ES-I3 (cell line): ENCODE measurements around the gene PLA2G15.

Experiments
- H3K36me3 ChIP-seq: 2 replicates; pipeline ENCODE4 v1.6.1; 2013; ENCODE audit warnings: mild to moderate bottlenecking, low read length, control low read depth, moderate library complexity; ENCODE audit not compliant: insufficient read depth
- H3K4me1 ChIP-seq: 2 replicates; pipeline ENCODE4 v1.6.1; 2013; ENCODE audit warnings: mild to moderate bottlenecking, control low read depth, low read length; ENCODE audit not compliant: insufficient read depth
- H3K9ac ChIP-seq: 2 replicates; pipeline ENCODE4 v1.6.1; 2013; ENCODE audit warnings: low read depth, mild to moderate bottlenecking, low read length, moderate library complexity
- H3K9me3 ChIP-seq: 2 replicates; pipeline ENCODE4 v1.6.1; 2013; ENCODE audit warnings: mild to moderate bottlenecking, low read length, moderate library complexity; ENCODE audit not compliant: control insufficient read depth, insufficient read depth

Gene PLA2G15

GRCh38 chr16:68272507-68273209 is 27.5 kb downstream of the PLA2G15 start:
- Histone ChIP-seq H3K4me1 (0 out of 2 replicates have a peak, but pooled peaks cover 6% of the 10 kb centered on the region), H3K9ac (no peak overlapping the region), H3K36me3 (0 out of 2 replicates have a peak, but pooled peaks cover 4% of the 10 kb centered on the region), H3K9me3 (no peaks in the 10 kb centered on the region)

DNA sequence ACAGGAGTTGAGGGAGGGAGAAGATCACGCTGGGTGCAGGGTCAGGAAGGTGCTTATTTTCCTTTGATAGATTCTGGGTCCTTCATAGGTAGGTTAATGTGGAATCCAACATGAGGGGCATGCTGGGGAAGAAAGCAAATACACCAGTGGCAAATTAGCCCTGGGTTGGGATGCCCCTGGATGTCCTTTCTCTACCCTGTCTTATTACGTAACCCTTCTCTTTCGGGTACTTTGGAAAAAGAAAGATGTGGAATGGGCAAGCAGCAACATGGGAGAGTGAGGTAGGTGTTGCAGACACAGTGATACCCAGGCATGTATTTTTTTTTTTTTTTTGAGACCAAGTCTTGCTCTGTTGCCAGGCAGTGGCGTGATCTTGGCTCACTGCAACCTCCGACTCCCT is 28.3 kb downstream of the PLA2G15 start:
- H3K36me3 ChIP-seq, result 0 out of 2 replicates have a peak, but pooled peaks cover 4% of the 10 kb centered on the region

GRCh38 chr16:68273896-68274295 is 28.7 kb downstream of the PLA2G15 start:
- Histone ChIP-seq H3K9me3 (no peaks in the 10 kb centered on the region), H3K9ac (no peak overlapping the region), H3K4me1 (no peaks in the 10 kb centered on the region), H3K36me3 (0 out of 2 replicates have a peak, but pooled peaks cover 4% of the 10 kb centered on the region)

More for the DNA sequence above, 28.3 kb downstream of the PLA2G15 start:
- Histone ChIP-seq H3K4me1 (no peaks in the 10 kb centered on the region), H3K9ac (no peak overlapping the region), H3K9me3 (no peaks in the 10 kb centered on the region)

DNA sequence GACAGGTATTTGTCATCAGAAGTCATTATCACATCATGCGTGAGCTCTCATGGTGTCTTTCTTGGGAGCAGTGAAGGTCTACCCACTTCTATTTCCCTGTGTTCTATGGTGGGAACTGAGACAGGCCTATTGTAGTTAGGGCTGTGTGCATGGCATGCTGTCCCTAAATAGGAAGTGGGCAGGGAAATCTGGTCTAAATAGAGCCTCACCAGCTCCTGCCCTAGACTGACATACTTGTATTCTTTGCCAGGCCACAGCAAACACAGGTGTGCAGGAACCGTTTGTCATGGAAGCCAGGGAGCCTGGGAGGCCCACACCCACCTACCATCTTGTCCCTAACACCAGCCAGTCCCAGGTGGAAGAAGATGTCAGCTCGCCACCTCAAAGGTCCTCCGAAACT is 29.3 kb downstream of the PLA2G15 start:
- Histone ChIP-seq H3K9me3 (no peaks in the 10 kb centered on the region), H3K4me1 (no peaks in the 10 kb centered on the region), H3K9ac (no peak overlapping the region), H3K36me3 (0 out of 2 replicates have a peak, but pooled peaks cover 4% of the 10 kb centered on the region)

- H3K4me1 ChIP-seq, result no peaks in the 10 kb centered on the region
- no peaks in the 10 kb centered on the region for H3K9me3 ChIP-seq
- 0 out of 2 replicates have a peak, but pooled peaks cover 4% of the 10 kb centered on the region for H3K36me3 ChIP-seq
- no peak overlapping the region; the same call in 1 of the 2 replicates for H3K9ac ChIP-seq
Measured at GRCh38 chr16:68275611-68276191, 30.5 kb downstream of the PLA2G15 start.

GRCh38 chr16:68276223-68276622 is 31.1 kb downstream of the PLA2G15 start:
- no peak overlapping the region for H3K9ac ChIP-seq
- H3K9me3 ChIP-seq, result no peaks in the 10 kb centered on the region
- no peaks in the 10 kb centered on the region for H3K4me1 ChIP-seq
- H3K36me3 ChIP-seq, result 0 out of 2 replicates have a peak, but pooled peaks cover 4% of the 10 kb centered on the region

GRCh38 chr16:68279726-68280558 is 34.8 kb downstream of the PLA2G15 start:
- H3K36me3 ChIP-seq, result peaks cover 7% of the 10 kb centered on the region; the same call in 1 of the 2 replicates
- no peaks in the 10 kb centered on the region for H3K9me3 ChIP-seq
- no peaks in the 10 kb centered on the region for H3K4me1 ChIP-seq
- H3K9ac ChIP-seq, result no peak overlapping the region

DNA sequence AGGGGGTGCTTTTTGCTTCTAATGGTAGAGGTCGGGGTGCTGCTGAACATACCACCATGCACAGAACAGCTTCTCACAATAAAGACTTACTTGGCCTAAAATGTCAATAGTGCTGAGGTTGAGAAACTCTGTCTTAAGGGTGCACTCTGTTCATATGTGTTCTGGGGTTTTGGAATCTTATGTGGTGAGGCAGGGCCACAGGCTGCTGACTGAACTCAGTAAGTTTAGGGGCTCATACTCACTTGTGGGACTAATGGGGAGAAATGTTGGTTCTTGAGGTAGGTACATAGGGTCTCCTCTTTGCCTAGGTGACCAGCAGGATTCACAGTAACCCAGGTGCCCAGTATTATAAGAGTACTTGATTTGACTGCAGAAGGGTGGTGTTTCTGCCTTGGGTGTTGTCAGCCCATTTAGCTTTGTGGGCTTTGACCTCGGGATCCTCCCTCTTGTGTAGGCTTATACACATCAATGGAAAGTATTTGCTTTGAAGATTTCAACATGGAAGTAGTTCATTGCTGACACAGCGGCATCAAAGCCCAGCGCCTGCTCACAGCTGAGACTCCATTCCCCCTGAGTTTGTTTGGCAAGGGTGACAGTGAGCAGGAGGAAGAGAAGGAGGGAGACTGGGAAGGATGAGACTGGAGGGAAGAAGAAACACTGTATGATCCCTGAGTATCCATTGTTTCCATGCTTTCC is 36.3 kb downstream of the PLA2G15 start:
- H3K4me1 ChIP-seq, result no peaks in the 10 kb centered on the region
- peaks cover 7% of the 10 kb centered on the region; the same call in 1 of the 2 replicates for H3K36me3 ChIP-seq
- H3K9me3 ChIP-seq, result no peaks in the 10 kb centered on the region
- H3K9ac ChIP-seq, result no peak overlapping the region

DNA sequence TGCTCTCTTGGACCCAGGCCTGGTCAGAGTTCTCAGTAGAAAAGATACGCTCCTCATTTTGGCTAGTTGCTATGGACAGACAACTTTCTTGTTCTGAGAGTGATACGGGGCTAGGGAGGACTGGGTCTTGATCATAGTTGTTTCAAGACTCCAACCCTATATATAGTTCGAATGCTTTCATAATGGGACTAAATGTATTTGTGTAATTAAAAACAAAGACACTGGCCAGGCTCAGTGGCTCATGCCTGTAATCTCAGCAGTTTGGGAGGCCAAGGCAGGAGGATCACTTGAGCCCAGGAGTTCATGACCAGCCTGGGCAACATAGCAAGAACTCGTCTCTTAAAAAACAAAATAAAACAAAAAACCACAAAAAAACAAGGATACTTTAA is 36.9 kb downstream of the PLA2G15 start:
- H3K9me3 ChIP-seq, result no peaks in the 10 kb centered on the region
- peaks cover 5% of the 10 kb centered on the region; the same call in 1 of the 2 replicates for H3K36me3 ChIP-seq
- H3K9ac ChIP-seq, result no peak overlapping the region
- no peaks in the 10 kb centered on the region for H3K4me1 ChIP-seq

GRCh38 chr16:68283346-68283745 is 38.2 kb downstream of the PLA2G15 start:
- H3K36me3 ChIP-seq, result peaks cover 10% of the 10 kb centered on the region
- H3K4me1 ChIP-seq, result no peaks in the 10 kb centered on the region
- no peaks in the 10 kb centered on the region for H3K9me3 ChIP-seq
- no peak overlapping the region for H3K9ac ChIP-seq

DNA sequence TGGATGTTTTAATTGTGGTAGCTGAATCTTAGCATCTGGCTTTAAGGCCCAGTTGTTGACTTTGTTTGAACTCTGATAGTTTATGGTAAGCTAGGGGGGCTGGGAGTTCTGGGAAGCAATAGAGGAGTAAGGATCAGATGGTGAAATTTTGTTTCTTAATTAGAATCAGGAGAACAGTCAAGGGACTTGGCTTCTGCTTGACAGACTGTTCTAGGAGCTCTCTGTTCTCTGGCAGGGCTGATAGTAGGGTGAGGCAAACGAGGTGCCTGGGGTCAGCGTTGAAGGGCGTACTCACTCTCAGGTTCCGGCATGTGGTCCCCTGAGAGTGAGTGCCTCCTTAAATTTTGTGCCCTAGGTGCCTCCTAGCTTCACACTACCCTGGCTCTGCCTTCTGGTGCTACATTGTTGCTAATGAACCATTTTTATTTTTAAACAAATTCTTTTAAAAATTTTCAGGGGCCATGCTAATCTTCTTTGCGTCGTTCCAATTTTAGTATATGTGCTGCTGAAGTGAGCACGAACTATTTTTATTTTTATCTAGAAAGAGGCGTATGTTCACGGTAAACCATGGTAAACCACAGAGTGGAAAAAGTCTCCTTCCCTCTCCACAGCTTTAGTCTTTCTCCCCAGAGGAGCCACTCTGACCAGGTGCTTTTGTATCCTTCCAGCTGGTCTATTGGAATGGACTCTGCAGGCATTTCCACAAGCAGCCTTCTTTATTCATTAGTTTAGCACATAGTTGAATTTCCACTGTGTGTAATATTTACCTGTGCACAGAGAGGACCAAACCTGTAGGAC is 38.8 kb downstream of the PLA2G15 start:
- Histone ChIP-seq H3K36me3 (peaks cover 10% of the 10 kb centered on the region), H3K9ac (no peak overlapping the region)

DNA sequence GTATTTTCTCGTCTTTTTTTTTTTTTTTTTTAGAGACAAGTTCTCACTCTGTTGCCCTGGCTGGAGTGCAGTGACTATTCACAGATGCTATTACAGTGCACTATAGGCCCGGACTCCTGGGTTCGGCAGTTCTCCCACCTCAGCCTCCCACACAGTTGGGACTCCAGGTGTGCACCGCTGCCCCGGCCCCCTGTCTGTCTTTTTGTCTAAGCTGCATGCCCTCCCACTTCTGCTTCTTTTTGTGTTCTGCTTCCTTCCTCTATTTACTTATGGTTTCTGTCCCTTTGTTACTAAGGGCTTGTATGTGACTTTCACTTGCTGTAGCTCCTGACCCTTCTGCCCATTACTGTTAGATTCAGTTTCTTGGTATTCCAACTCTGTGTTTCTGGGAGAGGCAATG is 39.7 kb downstream of the PLA2G15 start:
- H3K9ac ChIP-seq, result no peak overlapping the region
- peaks cover 2% of the 10 kb centered on the region; the same call in 1 of the 2 replicates for H3K4me1 ChIP-seq
- no peaks in the 10 kb centered on the region for H3K9me3 ChIP-seq
- H3K36me3 ChIP-seq, result peaks cover 10% of the 10 kb centered on the region

More for the DNA sequence above, 38.8 kb downstream of the PLA2G15 start:
- H3K9me3 ChIP-seq, result no peaks in the 10 kb centered on the region
- H3K4me1 ChIP-seq, result no peaks in the 10 kb centered on the region

GRCh38 chr16:68285683-68286082 is 40.5 kb downstream of the PLA2G15 start:
- Histone ChIP-seq H3K4me1 (peaks cover 5% of the 10 kb centered on the region; the same call in 1 of the 2 replicates), H3K36me3 (peaks cover 10% of the 10 kb centered on the region), H3K9me3 (no peaks in the 10 kb centered on the region), H3K9ac (no peak overlapping the region)
